GM18870 (cell line): ENCODE results near the gene TPM4.
"Not testable (repeated sequence)": the region's sequence is repeated elsewhere in the genome, so short reads cannot be mapped to it uniquely, and the experiment has no call there.

Source experiments
- ATAC-seq: cut with Tn5 transposase; IDR thresholded peaks from one replicate; pipeline ENCODE4 v1.9.1; 2021; ENCODE audit warnings: moderate library complexity; ENCODE audit not compliant: unreplicated experiment

The TPM4 gene

DNA sequence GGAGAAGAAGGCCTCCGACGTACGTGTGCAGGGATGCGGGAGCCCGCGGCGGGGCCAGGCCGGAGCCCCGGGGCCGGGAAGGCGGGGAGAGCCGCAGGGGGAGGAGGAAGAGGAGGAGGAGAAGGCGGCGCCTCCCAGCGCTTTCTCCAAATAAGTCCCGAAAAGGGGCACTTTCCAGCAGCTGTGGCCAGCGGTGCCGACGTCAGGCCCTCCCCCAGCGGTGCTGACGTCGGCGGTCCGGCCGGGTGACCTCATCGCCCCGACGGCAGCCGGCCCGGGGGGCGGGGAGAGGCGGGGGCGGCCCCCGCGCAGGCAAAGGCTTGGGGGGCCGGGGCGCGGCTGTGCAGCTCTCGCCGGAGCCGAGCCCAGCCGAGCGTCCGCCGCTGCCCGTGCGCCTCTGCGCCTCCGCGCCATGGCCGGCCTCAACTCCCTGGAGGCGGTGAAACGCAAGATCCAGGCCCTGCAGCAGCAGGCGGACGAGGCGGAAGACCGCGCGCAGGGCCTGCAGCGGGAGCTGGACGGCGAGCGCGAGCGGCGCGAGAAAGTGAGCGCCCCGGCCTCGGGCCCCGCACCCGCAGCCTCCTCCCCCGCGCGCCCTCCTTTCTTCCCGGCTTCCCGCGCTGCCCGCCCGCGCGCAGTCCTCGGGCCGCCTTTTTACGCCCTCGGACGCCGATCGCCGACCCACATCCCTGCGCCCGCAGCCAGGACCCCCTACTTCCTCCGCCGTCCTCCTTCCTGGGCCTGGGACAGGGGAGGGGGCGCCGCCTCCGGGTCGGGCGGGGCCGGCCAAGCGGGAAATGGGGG, at the start of gene TPM4:
Gene TPM4 (plus strand): TSS at position 342 of the 804 bp plus-strand sequence. CDS start 71 bp downstream, at position 413.
- ATAC-seq: no peak

DNA sequence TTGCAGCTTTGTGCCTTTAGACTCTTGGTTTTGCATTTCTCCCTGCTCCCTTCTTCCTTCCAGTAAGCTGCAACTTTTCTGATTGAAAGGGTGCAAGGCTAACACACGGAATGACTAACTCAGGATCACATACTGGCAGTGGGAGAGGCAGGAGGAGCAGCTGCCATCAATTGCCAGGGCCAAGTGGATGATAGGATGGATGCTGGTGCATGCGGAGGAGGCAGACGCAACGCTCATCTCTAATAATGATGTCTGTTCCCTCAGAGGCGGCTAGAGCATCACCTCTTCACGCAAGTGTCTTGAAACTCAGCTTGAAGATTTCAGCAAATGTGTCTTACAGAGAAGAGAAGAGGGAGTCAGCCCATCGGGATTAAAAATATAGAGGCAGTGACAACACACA, 49.5 kb upstream of the TPM4 start:
- ATAC-seq: no peak

DNA sequence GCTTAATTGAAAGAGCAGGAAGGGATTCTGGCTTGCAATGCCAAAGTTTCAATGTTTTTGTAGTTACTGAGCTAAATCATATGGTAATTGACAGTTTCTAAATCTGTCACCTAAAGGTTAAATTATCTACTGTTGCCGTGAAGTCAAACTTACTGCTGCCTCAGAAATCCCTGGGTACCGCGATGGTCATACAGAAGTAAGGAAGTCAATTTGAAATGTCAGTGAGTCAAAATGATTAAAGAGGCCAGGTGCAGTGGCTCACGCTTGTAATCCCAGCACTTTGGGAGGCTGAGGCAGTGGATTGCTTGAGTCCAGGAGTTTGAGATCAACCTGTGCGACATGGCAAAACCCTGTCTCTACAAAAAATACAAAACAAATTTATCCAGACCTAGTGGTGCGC, 48.8 kb upstream of the TPM4 start:
- no peak for ATAC-seq

DNA sequence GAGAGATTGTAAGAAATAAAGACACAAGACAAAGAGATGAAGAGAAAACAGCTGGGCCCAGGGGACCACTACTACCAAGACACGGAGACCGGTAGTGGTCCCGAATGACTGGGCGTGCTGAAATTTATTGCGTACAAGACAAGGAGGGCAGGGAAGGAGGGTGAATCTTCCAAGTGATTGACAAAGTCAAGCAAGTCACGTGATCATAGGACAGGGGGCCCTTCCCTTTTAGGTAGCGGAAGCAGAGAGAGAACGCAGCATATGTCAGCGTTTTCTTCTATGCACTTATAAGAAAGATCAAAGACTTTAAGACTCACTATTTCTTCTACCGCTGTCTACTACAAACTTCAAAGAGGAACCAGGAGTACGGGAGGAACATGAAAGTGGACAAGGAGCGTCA, 46.1 kb upstream of the TPM4 start:
- not testable (repeated sequence) for ATAC-seq

DNA sequence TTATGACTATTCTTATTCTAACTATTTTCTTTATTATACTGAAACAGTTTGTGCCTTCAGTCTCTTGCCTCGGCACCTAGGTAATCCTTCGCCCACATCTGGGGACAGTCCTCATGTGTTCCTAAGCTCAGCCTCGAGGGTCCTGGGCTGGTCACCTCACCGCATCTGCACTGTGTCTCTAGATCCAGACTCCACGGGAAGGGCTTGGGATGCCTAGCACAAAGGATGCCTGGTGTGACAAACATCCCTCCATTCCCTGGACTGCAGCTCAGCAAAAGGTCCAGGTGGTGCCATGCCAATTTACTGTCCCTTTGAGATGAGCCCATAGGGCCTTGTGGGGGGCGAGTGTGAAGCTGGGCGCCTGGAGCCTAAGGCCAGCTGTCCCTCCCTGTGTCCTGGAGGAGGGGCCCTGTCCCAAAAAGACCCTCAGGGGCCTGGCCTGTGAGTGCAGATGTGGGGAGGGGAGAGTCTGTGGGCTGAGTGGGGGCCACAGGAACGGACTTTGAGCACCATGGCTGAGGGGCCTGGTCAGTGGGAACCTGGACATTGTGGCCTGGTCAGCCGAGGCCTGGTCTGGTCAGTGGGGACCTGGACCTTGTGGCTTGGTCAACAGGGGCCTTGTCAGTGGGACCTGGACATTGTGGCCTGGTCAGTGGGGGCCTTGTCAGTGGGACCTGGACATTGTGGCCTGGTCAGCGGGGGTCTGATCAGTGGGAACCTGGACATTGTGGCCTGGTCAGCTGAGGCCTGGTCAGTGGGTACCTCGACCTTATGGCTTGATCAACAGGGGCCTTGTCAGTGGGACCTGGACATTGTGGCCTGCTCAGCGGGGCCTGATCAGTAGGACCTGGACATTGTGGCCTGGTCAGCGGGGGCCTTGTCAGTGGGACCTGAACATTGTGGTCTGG, 45.1 kb upstream of the TPM4 start:
- no peak for ATAC-seq

DNA sequence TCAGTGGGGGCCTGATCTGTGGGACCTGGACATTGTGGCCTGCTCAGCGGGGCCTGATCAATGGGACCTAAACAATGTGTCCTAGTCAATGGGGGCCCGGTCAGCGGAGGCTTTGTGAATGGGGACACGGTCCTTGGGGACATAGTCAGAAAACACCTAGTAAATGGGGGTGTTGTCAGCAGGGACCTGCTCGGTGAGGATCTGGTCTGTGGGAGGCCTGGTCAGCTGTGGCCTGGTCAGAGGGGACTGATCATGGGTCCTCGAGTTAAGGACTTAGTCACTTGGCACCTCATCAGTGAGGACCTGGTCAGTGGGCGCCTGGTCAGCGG, 44.5 kb upstream of the TPM4 start:
- no peak for ATAC-seq

DNA sequence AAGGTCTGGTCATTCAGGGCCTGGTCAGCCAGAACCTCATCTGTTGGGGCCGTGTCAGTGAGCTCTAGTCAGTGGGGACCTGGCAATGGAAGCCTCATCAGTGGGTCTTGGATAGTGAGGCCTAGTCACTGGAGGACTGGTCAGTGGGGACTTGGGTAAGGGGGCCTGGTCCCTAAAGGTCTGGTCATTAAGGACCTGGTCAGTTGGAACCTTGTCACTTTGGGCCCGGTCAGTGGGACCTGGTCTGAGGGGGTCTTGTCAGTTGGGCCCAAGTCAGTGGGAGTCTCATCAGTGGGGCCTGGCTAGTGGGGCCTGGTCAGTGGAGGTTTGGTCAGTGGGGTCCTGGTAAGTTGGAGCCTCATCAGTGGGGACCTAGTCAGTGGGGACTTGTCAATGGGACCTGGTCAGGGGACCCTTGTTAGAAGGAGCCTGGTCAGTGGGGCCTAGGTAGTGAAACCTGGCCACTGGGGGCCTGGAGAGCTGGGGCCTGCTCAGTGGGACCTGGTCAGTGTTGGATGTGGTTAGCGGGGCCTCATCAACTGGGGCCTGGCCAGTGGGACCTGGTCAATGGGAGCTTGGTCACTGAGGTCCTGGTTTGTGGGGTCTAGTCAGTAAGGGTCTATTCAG, 43.7 kb upstream of the TPM4 start:
- no peak for ATAC-seq

DNA sequence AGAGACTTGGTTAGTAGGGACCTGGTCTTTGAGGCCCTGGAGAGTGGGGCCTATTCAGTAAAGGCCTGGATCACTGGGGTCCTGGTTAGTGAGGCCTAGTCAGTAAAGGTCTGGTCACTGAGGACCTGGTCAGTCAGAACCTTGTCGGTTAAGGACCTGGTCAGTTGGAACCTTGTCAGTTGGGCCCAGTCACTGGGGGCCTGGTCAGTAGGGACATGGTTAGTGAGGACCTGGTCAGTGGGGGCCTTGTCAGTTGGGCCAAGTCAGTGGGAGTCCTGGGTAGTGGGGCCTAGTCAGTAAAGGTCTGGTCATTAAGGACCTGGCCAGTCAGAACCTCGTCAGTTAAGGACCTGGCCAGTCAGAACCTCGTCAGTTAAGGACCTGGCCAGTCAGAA, 43.2 kb upstream of the TPM4 start:
- ATAC-seq: no peak

DNA sequence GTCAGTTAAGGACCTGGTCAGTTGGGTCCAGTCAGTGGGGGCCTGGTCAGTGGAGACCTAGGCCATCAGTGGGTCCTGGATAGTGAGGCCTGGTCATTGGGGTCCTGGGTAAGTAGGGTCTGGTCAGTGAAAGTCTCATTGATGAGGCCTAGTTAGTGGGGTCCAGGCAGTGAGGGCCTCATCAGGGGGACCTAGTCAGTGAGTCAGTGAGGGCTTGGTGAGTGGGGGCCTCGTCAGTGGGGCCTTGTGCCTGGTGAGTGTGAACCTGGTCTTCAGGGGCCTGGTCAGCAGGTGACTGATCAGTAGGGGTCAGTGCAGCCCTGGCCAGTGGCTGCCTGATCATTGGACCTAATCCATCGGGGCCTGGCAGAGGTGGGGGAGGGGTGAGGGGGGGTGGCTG, 42.6 kb upstream of the TPM4 start:
- ATAC-seq: no peak

DNA sequence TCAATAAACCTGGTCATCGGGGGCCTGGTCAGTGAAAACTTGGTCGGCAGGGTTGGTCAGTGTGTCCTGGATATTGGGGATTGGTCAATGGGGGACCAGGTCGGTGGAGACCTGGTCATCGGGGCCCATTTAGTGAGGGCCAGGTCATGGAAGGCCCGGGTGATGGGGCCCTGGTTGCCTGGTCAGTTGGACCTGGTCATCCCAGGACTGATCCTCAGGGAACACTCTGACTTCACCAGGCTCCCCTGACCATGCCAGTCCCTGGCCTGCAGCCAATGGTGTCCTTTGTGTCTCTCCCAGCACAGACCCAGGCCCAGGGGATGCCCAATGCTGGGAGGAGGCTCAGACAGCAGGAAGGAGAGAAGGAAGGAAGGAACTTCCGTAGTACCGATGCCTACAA, 42.1 kb upstream of the TPM4 start:
- ATAC-seq: no peak

DNA sequence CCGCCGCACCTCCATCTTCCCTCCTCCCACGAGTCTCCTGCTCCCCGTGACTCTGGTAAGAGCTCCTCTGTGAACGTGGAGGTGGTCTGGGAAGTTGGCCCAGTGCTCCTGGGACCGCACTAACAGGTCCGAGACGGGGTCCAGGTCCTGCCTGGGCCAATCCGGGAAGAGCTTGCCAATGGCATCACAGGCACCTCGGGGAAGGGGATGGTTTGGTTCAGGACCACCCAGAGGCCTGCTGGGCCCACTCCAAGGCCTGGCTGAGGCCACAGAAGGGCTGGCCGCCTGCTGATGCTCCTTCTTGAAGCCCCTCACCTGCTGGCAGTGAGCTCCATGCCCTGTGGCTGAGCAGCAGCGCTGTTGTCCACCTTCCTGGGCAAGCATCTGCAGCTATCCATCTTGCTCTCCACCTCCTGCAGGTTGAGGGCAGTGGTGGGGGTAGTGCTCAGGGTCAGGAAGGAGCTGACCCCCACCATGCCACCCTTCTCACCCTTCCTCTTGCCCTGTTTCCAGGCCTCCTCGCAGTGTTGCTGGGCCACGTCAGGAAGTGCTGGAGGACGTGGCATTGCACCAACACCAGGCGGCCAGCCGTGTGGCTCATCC, 41.2 kb upstream of the TPM4 start:
- no peak for ATAC-seq

DNA sequence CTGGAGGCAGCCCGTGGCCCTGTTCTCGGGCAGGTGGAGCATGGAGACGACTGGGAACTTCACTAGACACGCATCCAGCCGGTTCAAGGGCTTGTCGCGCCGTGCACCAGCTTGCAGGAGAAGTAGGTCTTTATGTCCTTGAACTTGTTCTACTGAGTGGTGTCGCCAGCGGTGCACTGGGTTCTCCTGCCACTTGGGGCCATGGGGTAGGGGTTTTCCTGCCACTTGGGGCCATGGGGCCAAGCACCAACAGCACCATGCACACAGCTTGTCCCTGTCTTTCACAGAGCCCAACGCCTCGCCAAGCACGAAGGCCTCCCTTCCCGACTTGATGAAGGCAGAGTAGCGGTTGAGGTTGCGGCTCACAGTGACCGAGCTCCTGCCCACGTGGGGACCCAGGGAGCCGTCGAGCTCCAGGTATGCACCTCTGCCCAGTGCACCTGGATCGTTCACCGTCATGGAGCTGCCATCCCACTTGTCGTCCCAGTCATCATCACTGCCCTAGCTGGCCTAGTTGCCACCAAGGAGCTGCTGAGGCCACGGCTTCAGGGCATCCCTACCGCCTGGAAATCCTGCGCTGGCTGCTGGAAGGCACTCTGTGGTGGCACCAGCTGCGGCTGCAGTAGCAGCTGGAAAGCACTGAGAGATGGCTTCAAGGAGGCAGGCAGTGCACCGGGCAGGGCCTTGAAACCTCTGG, 40.5 kb upstream of the TPM4 start:
- no peak for ATAC-seq

DNA sequence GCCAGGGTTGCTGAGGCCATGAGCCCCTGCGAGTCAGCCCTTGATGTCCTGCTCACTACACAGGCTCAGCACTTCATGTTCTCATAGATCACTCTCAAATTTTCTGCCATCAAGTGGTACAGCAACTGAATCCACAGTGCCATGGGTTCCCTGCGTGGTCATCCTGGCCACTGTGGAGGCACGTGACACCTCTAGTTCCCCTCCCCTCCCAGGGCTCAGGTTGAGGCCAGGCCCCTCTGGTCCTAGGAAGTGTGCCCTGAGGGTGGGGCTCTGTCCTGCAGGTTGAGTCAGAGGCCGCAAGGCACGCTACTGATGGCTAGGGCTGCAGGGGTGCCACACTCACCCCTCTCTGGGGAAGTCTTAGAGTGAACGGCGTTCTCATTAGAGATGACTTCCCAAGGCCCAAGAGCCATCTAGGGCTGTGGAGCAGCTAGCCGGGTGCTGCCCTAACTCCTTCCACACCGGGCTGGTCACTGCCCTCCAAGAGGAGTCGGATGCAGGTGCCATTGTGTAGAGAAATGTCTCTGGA, 39.8 kb upstream of the TPM4 start:
- ATAC-seq: no peak

DNA sequence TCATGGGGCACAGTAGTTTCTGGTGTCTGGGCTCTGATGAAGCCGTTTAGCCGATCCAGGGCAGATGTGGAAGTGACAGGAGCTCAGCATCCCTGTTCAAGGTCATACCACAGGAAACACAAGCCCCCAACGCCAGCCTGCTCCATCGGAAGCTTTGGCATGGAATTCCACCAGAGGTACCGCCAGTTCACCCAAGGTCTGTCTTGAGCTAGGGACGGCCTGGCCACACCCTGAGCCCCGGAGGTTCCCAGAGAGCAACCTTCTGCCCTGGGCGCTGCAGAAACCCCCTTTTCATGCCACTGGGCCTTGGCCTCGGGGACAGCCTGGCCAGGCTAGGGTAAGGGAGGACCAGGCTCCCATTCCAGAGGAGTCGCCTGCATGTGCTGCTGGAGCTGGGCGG, 39.4 kb upstream of the TPM4 start:
- ATAC-seq: no peak

DNA sequence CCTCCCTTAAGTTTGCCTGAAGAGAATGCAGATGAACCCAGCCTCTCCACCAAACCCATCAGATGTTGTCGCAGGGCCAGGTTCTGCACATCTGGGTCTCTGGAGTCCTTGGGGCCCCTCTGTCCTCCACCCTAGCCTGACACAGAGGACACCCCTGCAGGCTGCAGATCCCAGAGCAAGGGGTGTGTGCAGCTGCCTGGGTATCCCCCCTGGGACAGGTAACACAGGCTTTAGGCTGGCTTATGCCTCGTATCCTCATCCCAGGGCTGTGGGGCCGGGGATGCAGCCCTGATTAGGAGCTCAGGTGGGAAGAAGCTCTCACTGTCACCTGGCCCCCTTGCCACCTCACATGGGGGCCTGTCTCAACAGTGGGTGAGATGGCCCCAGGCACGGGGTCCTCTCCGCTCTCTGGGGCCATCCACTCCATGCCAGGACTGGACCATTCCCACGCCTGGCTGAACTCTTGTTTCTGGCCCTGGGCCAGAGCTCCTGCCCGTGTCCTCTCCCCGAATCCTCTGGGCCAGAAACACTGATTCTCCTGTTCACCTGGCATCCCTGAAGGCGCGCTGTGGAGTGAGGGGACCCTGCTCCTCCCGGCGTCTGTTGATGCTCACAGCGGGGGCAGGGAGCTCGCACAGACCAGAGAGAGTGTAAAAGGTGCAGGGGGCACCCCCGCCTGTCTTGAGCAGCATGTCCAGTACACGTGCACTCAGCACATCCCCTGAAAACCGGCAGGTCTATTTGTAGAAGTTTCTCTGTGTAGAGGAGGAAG, 38.7 kb upstream of the TPM4 start:
- ATAC-seq: no peak

DNA sequence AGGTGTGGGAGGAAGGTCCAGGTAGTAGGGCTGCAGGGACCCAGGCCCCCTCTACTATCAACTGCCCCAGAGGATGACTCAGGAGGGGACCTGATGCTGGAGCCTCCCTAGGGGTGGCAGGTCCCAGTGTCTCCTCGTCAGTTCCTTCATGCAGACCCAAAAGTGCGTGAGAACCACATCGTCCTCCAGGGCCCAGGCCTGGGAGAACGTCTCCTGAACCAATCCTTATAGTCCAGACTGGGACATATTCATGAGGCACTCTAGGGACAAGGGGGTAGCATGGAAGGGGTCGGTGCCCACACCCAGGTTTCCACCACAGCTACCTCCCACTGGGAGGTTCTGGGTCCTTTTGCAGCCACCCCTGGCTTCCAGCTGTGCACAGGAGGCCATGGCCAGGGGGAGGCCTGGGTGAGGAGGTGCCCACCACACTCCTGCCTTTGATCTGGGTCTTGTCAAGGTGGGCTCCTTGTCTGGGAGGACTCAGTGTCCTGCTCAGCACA, 38.0 kb upstream of the TPM4 start:
- no peak for ATAC-seq

DNA sequence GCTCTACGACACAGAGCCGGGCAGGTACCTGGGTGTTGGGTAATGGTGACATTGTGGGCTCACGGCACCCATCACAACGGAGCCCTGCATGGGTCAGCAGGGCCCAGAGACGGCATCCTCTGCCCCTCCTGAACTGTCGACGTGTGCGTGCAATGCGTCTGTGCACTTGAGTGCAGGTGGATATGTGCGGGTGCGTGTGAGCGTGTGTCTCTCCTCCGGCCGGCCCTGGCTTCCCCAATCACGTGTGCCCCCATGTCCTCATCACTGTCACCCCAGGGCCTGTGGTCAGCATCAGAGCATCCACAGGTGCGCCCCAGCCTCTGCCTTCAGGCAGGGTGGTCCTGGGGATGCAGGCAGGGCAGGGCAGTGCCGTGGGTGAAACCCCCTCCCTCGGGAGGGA, 37.2 kb upstream of the TPM4 start:
- no peak for ATAC-seq

DNA sequence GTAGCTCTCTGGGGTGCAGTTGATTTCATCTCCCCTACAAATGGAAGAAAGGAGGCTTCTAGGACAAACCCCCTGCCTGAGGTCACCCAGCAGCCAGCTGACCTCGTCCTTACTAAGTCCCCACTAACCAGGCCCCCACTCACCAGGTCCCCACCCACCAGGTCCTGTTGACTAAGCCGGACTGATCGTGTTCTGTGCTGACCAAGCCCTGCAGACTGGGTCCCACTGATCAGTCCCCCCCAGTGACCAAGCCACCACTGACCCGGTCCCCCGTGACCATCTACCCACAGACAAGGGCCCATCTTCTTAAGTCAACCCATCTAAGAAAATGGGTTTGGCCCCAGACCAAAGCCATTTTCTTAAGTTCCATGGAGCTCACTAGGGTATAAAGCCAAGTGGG, 36.8 kb upstream of the TPM4 start:
- no peak for ATAC-seq

DNA sequence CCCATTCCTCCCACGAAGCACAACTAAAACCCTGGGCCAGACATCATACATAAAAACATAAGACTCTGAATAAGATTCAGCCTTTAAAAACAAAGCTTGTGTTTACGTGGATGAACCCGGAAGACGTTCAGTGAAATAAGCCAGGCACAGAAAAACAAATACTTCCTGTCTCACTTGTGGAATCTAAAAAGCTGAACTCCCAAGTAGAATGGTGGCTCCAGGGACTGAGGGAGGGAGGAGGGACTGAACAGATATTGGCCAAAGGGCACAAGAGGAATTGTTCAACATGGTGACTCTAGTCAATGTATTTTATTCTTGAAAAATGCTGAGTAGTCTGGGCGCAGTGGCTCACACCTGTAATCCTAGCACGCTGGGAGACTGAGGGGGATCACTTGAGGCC, 35.7 kb upstream of the TPM4 start:
- ATAC-seq: no peak
